Measurements from ENCODE around the gene RPTOR.

Gene RPTOR

GRCh38 chr17:80613732-80614071 lies 69.1 kb downstream of the RPTOR start:
- H3K4me3 ChIP-seq (ENCODE audit: low read depth, low read length), result no peak overlapping the region
- no peaks in the 10 kb centered on the region for H3K4me1 ChIP-seq (ENCODE audit: control insufficient read depth, insufficient read depth, low read length)
- H3K9me3 ChIP-seq (ENCODE audit: control insufficient read depth, insufficient read depth, low read depth, low read length), result no peaks in the 10 kb centered on the region
- H3K27ac ChIP-seq (ENCODE audit: extremely low read depth, low read depth, low read length), result no peak overlapping the region
- H3K36me3 ChIP-seq (ENCODE audit: control insufficient read depth in 2 of 2, insufficient read depth in 1 of 2, low read length in 2 of 2), result no peaks in the 10 kb centered on the region; a peak in 1 of 3 replicates
- ChIA-PET POLR2A (no interaction called here), CTCF (no interaction called here)
- TF ChIP-seq ZNF16 (tag by site-specific recombination; IDR thresholded peaks at IDR 0.05; ENCODE audit: low read depth), result no peak
- no peak for TF ChIP-seq ZNF24 (tag by site-specific recombination; IDR thresholded peaks at IDR 0.05)
- no peak for TF ChIP-seq ZNF626 (tag by site-specific recombination; IDR thresholded peaks at IDR 0.05)
- no peak for TF ChIP-seq ZNF423 (tag by site-specific recombination; IDR thresholded peaks at IDR 0.05)
- no peak for TF ChIP-seq ZSCAN16 (tag by site-specific recombination; IDR thresholded peaks at IDR 0.05)
- no peak for TF ChIP-seq GLIS1 (tag by site-specific recombination; IDR thresholded peaks at IDR 0.05)
- no peak for TF ChIP-seq ZNF521 (tag by site-specific recombination; IDR thresholded peaks at IDR 0.05)
- no peak for TF ChIP-seq ZNF26 (tag by site-specific recombination; IDR thresholded peaks at IDR 0.05)
- no peak for TF ChIP-seq REPIN1 (tag by site-specific recombination; IDR thresholded peaks at IDR 0.05; ENCODE audit: low read depth)
- TF ChIP-seq SALL2 (tag by site-specific recombination; IDR thresholded peaks at IDR 0.05; ENCODE audit: borderline replicate concordance), result no peak
- no peak for TF ChIP-seq ZNF169 (tag by site-specific recombination; IDR thresholded peaks at IDR 0.05)
- TF ChIP-seq KLF16 (tag by site-specific recombination; IDR thresholded peaks at IDR 0.05), result no peak
- no peak for TF ChIP-seq ZNF416 (tag by site-specific recombination; IDR thresholded peaks at IDR 0.05)
- TF ChIP-seq ZNF48 (tag by site-specific recombination; IDR thresholded peaks at IDR 0.05), result no peak
- no peak for TF ChIP-seq BCL6B (tag by site-specific recombination; IDR thresholded peaks at IDR 0.05)
- TF ChIP-seq ZNF704 (tag by site-specific recombination; IDR thresholded peaks at IDR 0.05), result no peak
- no peak for TF ChIP-seq IKZF3 (tag by site-specific recombination; IDR thresholded peaks at IDR 0.05)
- TF ChIP-seq ZNF473 (tag by site-specific recombination; IDR thresholded peaks at IDR 0.05), result no peak
- no peak for TF ChIP-seq ZNF302 (tag by site-specific recombination; IDR thresholded peaks at IDR 0.05; ENCODE audit: low read depth)

GRCh38 chr17:80614332-80615047 lies 69.9 kb downstream of the RPTOR start:
- H3K27ac ChIP-seq (ENCODE audit: extremely low read depth, low read depth, low read length), result no peak overlapping the region
- H3K9me3 ChIP-seq (ENCODE audit: control insufficient read depth, insufficient read depth, low read depth, low read length), result no peaks in the 10 kb centered on the region
- H3K4me1 ChIP-seq (ENCODE audit: control insufficient read depth, insufficient read depth, low read length), result no peaks in the 10 kb centered on the region
- ChIA-PET POLR2A (no interaction called here), CTCF (interaction anchor here (0.7 kb wide), 1 partner anchor 28 kb away, joined by 3 read pairs; no protein-coding TSS in a partner anchor)
- H3K36me3 ChIP-seq (ENCODE audit: control insufficient read depth in 2 of 2, insufficient read depth in 1 of 2, low read length in 2 of 2), result no peaks in the 10 kb centered on the region; a peak in 1 of 3 replicates
- H3K4me3 ChIP-seq (ENCODE audit: low read depth, low read length), result no peak overlapping the region
- TF ChIP-seq SP2 (tag by site-specific recombination; IDR thresholded peaks at IDR 0.05) (no peak), ZNF76 (tag by site-specific recombination; IDR thresholded peaks at IDR 0.05; ENCODE audit: borderline replicate concordance, low read depth) (no peak), ZBTB20 (tag by site-specific recombination; IDR thresholded peaks at IDR 0.05) (no peak), ZBTB11 (tag by site-specific recombination; conservative IDR thresholded peaks at IDR 0.05; ENCODE audit: low read depth) (no peak), ZNF292 (tag by site-specific recombination; IDR thresholded peaks at IDR 0.05; ENCODE audit: borderline replicate concordance, low read depth) (no peak), ZBTB48 (tag by site-specific recombination; IDR thresholded peaks at IDR 0.05) (no peak), SALL2 (tag by site-specific recombination; IDR thresholded peaks at IDR 0.05; ENCODE audit: borderline replicate concordance) (no peak), ZNF132 (tag by site-specific recombination; IDR thresholded peaks at IDR 0.05; ENCODE audit: borderline replicate concordance) (no peak), ZNF600 (tag by site-specific recombination; IDR thresholded peaks at IDR 0.05) (no peak), ZNF211 (tag by site-specific recombination; IDR thresholded peaks at IDR 0.05; ENCODE audit: low read depth) (no peak), ZFP41 (tag by site-specific recombination; IDR thresholded peaks at IDR 0.05; ENCODE audit: borderline replicate concordance) (no peak)
